NAMALWA (cell line): ENCODE measurements around the gene FARS2.
A peak's percentile ranks its signal among the peaks of the same experiment; 100 is the strongest.
"Not testable (repeated sequence)": the region's sequence is repeated elsewhere in the genome, so short reads cannot be mapped to it uniquely, and the experiment has no call there.

ENCODE experiments used
- DNase-seq: peaks from one replicate; pipeline ENCODE4 v3.0.0-alpha.2; 2015; ENCODE audit warnings: low spot score

Gene FARS2

DNA sequence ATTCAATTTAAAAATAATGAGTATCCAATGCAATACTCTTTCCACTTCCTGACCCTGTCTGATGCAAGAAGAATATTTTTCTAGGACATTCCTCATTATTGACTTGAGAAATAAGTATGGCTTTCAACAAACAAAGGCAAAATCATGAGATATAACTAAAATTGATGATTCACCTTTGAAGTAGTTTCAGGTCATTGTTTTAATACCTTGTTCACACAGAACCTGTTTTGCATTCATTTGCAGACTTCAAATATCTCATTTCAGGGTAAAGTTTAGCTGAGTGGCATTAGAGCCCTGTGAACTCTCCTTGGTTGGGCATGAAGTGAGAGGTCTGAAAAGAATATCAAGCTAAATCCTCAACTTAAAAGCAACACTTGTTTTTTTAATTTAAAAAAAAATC is 436.2 kb downstream of the FARS2 start:
- DNase-seq = no peak

GRCh38 chr6:5698318-5698717 is 437.0 kb downstream of the FARS2 start:
- DNase-seq = no peak

DNA sequence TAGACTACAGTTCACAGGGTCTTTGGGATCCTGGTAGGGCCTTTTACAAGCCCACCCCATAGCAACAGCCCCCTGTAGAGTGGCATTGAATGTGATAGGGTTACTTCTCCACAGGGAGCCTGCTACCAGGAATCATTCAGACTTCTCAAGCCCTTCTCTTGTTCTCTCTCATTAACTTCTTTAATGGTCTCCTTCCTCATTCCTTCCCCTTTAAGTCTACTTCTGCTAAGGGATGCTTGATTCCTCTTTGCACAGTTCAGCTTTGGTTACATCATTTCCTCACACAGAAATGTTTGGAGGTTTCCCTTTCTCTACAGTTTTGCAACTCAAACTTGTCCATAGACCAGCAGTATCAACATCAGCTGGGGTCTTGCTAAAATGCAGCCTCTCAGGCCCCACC is 437.8 kb downstream of the FARS2 start:
- DNase-seq = not testable (repeated sequence)

- no peak for DNase-seq
These were observed 439.9 kb downstream of the FARS2 start for GRCh38 chr6:5701174-5701573.

DNA sequence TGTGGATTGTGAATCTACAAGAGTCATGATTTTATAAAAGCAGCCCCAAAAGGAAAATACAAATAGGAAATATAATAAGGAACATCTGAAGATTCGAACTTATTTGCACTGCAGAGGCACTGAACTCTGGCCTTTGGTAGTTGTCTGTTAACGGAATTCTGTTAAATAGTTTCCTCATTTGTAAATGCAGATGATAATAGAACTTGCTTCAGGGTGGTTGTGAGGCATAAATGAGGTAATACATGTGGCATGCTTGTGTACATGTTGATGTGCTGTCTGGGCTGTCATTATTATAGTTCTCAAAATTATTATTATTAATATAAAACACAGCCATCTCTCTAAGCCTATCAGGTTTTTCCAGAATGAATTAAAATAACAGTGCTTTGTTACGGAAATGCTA is 443.4 kb downstream of the FARS2 start:
- no peak for DNase-seq

GRCh38 chr6:5705252-5705651 is 443.9 kb downstream of the FARS2 start:
- no peak for DNase-seq

GRCh38 chr6:5706124-5707033 is 445.1 kb downstream of the FARS2 start:
- no peak for DNase-seq

- DNase-seq = no peak
These were observed 446.1 kb downstream of the FARS2 start for GRCh38 chr6:5707281-5708045.

DNA sequence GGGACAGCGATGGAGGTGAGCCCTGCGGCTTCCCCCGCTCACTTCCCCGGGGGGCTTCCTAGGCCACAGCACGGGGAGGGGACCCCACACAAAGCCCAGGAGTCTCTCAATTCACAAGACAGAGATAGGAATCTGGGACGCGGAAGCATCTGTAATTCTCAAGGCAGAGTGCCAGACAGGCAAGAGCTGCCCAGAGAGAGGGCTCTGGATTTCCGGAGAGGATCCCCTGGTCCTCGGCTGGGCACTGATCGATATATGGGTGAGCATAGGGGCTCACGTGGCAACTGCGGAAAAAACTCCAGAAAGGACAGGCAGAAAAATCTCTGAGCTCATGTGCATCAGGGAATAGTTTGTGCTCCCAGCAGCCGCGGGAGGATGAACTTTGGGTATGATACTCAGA is 449.2 kb downstream of the FARS2 start:
- no peak for DNase-seq

GRCh38 chr6:5710936-5711335 is 449.6 kb downstream of the FARS2 start:
- no peak for DNase-seq

DNA sequence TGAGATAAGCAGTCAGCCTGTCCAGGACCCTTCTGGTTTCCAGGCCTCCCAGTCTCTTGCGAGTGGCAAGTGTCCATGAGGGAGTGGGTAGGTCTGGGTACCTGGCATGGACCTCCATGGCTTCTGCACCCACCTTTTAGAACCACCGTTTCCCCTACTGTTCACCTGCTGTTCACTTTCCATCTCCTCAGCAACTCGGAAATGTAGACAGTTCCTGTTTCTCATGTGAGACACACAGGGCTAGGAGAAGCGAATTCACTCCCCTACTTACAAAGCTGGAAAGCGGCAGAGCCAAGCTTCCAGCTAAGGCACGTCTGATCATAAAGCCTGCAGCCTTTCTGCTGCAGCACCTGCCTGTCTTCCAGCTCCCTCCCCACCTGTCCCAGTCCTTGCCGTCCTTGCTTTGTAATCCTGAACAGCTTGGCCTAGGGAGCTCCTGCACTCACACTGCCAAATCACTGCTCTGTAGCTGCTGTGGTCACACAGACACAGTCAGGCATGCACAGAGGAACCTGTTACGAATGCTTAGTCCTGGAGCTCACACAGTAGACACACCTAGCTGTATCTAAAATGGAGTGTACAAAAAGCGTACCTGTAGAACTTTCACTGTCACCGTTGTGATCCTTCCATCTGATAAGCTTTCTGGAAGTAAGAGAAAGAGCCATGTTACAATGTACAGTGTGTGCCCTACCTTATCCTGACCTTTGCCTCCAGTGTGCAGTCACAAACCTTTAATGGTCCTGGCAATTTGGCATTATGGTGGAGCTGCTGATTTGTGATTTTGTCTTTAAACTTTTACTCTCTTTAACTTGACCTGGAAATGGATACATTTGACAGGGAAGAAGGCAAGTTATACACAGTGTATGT is 451.3 kb downstream of the FARS2 start:
- DNase-seq = no peak

DNA sequence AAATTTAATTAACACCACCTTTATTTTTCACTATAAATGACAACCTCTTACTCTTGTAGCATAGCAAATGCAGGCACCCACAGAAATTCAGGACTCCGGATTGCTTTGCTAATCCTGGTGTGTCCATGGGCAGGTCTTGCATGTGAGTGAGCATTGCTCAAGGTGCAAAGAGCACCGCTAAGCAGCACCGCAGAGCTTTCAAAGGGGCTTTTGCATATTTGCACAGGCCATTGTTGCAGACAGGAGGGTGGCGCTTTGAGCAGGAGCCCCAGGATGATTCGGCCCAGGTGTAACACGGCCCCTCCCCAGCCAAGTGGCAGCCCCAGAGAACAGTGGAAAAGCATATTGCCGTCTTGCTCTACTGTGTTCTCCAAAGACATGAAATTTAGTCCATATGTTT is 452.2 kb downstream of the FARS2 start:
- no peak for DNase-seq

GRCh38 chr6:5718231-5718947 is 457.1 kb downstream of the FARS2 start:
- peak; percentile 52 for DNase-seq

DNA sequence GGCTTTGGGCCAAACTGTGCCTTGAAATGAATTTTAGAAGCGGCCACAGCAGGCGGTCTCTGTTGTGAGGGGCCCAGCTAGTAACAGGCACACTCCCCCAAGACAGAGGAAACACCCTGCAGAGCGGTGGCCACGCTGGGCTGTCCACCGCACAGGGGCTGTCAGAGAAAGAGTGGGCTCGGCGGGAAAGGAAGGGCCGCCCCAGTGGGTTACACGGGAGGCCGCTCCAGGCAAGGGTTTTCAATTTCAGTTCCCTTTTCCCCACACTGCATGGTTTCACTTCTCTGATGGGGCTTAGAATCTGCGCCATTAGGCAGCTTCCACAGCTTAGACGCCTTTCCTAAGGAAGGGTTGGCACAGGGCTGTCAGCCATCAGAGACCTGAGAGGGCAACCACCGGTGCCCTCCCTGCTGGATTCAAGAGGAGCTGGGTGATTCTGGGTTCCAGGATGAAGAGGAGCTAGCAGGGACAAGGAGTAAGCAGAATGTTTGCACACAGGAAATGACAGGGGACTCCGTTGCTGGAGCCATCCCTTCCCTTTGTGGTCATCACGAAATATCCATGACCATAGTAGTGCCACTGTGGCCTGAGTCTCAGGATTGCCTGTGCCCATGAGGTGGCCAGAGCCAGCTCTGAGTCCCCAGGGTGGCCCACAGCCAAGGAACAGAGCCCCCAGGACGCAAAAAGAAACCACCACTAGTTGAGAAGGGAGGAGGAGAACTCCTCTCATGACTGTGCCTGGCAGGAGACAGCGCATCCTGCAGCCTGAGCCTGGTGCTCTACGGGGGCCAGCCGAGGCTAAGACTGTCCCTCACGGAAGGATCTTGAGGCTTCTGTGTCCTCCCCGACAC is 462.8 kb downstream of the FARS2 start:
- DNase-seq = peak; percentile 87

- no peak for DNase-seq
These were observed 463.6 kb downstream of the FARS2 start for GRCh38 chr6:5724911-5725310.

- no peak for DNase-seq
These were observed 465.8 kb downstream of the FARS2 start for GRCh38 chr6:5726976-5727718.

DNA sequence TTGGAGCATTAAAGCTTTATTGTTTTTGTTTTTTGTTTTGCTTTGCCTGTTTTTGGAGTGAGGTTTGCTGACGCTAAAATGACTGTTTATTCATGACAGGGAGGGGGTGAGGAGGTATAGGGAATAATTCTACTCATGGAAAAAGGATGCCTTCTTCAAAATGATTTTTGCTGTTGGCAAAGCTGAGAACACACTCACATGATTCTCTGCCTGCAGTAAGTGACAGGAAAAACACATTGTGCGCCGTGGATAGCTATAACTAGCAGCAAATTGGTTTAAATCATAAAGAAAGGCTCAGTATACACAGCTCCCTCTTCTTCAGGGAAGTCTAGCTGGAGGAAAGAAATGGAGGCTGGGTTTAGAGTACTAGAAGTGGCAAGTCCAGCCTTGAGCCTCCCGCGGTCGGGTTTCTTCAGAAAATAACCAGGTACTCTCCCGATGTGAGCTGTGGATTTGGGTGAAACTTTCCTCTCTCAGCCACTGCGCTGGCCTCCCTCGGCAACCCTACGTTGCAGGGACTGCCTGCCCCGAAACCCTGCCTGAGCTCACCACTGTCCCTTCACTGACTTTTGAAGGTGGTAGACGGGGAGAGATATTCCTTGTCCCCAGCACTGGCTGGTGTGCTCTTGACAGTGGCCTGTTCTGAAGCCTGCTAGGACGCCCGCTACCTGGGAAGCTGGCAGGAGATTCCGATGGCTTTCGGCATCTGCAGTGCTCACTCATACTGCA is 467.2 kb downstream of the FARS2 start:
- DNase-seq = no peak

- no peak for DNase-seq
These were observed 467.7 kb downstream of the FARS2 start for GRCh38 chr6:5729080-5729434.

DNA sequence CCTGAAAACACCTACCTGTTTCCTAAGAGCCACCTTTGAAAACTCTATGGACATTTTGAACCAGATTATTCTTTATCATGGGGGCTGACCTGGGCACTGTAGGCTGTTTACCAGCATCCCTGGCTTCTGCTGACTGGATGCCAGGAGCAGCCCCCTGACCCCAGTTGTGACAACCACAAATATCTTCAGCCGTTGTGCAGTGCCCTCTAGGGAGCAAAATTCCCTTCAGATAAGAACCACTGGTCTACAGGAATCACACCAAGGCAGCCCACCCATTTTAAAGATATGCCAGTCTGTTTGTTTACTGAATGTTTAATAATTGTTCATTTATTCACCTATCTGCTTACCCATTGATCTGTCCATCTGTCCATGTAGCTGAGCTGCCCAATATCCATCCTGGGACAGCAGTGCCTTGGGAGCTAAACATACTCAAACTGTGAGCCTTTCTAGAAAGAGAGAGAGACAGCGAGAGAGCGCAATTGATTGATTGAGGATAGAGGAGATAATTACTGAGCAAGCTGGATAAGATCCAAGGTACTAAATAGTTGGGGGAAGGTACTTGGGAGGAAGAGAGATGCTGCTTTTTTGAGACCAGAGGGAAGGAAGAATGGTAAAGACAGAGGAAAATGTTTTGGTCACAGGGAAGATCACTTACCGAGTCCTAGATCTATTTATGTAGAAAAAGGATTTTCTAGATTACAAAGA is 468.7 kb downstream of the FARS2 start:
- no peak for DNase-seq
